Activated T-cell treated with anti-CD3 and anti-CD28 coated beads for 1 hour (primary cell): Measurements from ENCODE around the gene KLK4.

Experiments
- DNase-seq: peaks from one replicate; pipeline ENCODE4 v3.0.0-alpha.2; 2020; ENCODE audit warnings: low read depth

The KLK4 gene, protein sequence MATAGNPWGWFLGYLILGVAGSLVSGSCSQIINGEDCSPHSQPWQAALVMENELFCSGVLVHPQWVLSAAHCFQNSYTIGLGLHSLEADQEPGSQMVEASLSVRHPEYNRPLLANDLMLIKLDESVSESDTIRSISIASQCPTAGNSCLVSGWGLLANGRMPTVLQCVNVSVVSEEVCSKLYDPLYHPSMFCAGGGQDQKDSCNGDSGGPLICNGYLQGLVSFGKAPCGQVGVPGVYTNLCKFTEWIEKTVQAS

DNA sequence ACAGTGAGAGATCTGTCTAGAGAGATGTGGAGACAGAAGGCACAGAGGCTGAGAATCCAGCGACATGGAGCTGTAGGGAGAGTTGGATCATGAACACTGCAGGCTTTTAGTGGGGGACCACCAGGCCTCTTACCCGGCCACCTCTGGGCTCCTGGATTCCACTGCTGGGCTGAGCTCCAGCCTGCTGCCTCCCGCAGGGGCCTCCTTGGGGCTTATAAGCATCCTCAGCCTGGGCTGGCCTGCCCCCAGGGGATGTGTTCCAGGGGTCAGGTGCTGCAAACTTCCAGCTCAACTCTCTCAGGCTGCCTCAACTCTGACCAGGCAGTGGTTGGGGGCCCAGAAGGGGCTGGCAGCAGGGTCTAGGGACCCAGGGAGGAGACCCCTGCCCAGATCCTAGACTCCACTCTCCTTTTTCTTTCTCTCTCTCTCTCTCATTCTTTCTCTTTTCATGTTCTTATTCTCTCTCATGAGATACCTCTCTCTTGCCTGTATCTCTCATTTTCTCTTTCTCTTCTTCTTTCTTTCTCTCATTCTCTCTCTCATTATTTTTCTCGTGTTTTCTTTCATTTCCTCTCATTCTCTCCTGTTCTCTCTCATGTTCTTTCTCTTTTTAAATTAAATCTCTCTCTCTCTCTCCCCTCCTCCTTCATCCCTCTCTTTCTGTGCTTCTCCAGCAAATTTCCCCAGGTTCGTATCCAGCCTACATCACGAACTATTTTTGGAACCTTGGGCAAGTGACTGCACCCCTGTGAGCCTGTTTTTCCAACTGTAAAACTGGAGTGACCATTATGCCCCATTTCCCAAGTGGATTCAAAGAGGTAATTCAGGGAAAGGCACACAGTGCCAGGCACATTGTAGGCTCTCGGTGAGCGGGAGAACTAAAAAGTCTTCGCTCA is at the start of gene KLK4:
KLK4 (minus strand) TSS at position 190 of the 896 bp plus-strand sequence. CDS start 657 bp downstream, outside the sequence.
- no peak for DNase-seq

DNA sequence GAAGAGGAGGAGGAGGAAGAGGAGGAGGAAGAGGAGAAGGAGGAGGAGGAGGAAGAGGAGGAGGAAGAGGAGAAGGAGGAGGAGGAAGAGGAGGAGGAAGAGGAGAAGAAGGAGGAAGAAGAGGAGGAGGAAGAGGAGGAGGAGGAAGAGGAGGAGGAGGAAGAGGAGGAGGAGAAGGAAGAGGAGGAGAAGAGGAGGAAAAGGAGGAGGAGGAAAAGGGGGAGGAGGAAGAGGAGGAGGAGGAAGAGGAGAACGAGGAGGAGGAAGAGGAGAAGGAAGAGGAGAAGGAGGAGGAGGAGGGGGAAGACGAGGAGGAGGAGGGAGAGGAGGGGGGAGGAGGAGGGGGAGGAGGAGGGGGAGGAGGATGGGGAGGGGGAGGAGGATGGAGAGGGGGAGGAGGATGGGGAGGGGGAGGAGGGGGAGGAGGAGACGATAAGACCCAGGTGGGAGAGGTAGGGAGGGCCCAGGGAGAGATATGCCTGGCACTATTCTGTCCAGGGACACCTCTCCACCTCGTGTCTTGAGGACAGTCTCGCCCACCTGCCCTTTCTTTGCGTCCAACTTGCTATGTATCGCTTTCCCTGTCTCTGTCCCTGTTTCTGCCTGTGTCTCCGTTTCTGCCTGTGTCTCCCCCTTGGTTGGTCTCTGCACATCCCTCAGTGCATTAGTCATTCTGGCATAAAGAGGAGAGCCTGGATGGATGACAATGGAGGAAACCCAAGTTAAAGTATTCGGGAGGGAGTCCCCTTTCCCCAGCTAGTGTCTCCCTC is 48.7 kb upstream of the KLK4 start:
- no peak for DNase-seq

DNA sequence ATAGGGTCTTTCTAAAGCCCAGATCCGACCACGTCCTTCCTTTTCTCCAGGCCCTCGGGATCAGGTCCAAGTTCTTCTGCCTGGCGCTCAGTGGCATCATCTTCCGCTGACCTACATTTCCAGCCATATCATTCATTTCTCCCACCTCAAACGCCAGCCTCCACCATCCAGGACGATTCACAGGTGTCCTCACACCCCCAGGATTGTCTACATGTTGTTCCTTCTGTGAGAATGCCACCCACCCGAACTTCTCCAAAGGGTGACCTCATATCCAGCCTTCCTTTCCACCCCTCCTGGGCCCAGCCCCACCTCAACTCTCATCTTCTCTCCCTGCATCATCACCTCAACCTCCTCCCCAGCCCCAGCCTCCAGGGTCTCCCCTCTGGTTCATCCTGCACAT is 46.4 kb upstream of the KLK4 start:
- DNase-seq: no peak

DNA sequence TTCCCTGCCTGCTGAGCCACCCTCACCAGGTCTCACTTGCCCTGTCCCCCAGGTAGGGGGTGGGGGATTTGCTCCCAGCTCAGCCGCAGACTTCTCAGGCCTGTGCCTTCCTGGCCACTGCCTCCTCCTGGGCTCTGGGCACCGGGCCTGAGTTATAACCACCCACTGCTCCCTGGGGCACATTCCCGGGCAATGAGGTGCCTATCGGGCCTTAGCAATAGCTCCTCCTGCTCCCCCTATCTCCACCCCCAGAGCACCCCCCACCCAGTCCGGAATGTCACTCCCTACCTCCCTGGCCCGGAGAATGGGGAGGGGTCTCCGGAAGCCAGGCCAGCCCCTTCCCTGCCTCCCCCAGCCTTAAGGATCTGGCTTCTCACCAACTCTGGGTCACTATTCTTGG is 41.7 kb upstream of the KLK4 start, which contains the start of gene KLK5:
KLK5 (minus strand) TSS at position 129 of the 400 bp plus-strand sequence. CDS start 381 bp downstream, outside the sequence.
- DNase-seq: no peak

DNA sequence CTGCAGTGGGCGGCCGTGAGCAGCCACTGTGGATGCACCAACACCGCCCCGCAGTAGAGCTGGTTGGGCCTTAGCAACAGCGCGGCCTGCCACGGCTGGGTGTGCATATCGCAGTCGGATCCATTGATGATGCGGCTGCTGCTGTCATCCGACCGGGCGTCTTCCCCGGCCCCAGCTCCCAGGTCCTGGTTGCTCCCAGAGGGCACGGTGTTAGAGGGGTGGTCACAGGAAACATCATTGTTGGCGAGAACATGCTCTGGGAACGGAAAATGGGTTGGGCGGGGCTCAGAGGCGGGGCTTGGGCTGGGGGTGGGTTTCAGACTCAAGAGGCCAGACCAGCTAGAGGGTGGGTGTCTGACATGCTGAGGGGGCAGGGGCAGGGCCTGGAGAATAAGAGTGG is 38.7 kb upstream of the KLK4 start:
- no peak for DNase-seq

DNA sequence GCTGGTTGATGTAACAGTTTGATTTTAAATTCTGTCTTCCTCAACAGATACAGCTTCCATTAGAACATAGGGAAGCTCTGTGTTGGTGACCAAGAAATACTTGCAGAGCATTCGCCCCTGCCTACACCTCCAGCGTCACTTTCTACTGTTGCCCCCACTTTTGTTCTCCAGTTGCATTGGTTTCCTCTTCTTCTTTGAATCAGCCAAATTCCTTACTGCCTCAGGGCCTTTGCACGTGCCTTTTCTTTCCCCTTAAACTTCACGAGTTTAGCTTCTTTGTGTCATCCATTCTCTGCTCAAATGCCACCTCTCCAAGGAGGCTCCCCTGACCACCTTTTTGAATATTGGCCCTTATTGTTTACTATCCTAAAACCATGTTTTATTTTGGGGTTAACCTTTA is 35.9 kb upstream of the KLK4 start:
- DNase-seq: no peak

DNA sequence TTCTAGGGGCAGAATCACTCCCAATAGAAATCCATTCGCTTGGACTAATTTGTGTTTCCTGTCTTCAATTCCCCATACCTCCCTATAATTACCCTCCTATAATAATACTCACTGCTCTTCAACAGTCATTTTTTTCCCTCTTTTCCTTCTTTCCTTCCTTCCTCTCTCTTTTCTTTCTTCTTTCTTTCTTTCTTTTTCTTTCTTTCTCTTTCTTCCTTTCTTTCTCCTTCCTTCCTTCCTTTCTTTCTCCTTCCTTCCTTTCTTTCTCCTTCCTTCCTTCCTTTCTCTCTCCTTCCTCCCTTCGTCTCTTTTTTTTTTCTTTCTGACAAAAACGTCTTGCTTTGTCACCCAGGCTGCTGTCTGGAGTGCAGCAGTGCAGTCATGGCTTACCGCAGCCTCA is 33.6 kb upstream of the KLK4 start:
- no peak for DNase-seq

DNA sequence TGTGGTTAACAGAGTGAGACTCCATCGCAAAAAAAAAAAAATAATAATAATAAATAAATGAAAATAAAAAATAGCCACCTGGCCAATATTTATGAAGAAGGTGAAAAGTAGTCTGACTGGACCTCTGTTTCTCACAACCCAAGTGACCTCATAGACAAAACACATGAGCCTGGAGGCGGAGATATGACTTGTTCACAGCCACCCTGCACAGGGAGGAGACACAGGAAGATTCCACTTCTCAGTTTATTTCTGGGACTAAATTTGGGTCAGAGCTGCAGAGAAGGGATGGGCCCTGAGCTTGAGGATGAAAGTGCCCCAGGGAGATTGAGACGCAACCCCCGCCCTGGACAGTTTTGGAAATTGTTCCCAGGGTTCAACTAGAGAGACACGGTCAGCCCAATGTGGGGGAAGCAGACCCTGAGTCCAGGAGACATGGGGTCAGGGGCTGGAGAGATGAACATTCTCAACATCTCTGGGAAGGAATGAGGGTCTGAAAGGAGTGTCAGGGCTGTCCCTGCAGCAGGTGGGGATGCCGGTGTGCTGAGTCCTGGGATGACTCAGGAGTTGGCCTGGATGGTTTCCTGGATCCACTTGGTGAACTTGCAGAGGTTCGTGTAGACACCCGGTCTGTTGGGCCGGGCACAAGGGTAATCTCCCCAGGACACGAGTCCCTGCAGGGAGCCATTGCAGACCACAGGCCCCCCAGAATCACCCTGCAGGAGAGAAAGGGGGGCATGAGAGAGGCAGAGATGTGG is 32.1 kb upstream of the KLK4 start:
- no peak for DNase-seq

DNA sequence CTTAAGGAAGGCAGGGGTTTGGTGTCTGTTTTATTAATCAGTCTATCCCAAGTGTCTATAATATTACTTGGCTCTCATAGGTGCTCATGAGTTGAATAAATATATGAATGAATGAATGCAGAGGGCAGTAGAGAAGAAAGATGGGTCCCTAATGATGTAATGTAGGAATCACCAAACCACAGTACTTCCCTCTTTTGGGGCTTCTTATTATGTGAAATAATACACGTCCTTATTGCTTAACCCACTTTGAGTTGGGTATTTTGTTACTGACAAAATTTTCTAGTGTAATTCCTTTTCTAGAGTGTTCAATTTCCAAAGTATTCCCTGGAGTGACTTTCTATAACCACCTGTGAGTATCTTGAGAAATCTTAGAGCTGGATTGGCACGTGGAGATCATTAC is 28.4 kb upstream of the KLK4 start:
- no peak for DNase-seq

DNA sequence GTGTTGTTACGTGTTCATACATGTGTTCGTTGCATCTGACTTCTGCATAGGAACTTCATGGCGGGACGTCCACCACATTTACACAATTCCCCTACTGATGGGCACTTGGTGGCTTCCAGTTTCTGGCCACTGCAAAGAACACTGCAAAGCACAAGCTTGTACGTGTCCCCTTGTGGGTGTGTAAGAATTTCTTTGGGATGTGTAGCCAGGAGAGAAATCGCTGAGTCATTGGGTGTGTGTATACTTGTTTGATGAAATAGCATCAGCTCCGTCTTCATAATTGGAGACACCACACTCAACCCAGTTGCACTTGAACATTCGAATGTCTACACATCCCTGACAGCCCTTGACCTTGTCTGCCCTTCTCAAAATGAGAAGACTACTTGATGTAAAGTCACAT is 22.4 kb upstream of the KLK4 start:
- no peak for DNase-seq

DNA sequence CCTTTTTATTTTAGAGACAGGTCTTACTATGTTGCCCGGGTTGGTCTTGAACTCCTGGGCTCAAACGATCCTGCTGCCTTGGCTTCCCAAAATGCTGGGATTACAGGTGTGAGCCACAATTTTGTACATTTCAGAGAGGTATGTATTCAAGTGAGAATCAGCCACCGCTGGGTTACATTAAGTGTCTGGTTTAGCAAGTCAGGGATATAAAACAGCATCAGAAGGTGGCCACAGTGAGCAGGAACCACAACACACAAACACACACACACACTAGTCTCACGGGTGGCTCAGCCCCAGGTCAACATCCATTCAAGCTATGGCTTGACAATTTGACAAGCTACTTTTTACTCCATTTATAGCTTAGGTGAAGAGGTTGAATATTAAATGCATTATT is 21.5 kb upstream of the KLK4 start:
- DNase-seq: no peak

DNA sequence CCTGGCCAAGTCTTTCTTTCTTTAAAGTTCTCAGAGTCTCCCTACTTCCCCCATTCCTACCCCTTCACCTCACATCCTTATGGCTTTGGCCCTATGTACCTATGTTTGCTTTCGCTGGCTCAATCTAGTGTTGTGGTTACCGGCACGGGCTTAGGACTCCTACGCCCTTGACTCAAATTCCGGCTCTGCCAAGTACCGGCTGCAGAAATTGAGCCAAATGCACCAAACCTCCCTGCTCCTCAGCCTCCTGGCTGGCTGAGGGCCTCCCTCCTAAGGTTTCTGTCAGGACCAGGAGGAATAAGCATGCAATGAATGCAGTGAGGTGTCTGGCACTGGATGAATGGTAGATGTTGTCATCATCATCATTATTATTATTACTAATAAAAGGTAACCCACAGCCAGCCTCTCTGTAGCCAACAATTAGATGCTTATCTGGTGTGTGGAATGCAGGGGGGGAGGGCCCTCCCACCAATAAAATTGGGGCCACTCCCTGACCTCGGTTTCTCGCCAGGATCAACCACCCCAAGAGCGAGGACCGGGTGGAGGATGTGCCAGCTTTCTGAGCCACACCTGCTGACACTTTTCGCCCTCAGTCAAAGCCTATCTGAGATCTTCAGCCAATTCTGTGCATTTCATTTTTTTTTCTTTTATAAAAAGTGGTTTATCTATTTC is 21.0 kb upstream of the KLK4 start:
- no peak for DNase-seq

DNA sequence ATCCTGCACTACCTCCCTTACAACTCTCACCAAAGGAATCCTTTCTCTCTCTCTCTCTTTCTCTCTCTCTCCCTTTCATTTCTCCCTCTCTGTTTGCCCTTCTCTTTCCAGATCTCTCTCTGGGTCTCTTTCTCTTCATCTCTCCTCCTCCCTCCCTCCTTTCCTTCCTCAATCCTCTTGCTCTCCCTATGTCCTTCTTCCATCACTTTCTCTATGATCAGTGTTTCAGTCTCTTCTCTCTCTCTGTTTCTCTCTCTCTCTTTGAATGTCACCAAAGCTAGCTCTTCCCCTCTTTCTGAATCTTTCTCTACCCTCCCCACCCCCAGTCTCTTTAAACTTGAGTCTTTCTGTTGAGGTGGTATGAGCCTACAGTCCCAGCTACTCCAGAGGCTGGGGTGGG is 19.8 kb upstream of the KLK4 start:
- no peak for DNase-seq

DNA sequence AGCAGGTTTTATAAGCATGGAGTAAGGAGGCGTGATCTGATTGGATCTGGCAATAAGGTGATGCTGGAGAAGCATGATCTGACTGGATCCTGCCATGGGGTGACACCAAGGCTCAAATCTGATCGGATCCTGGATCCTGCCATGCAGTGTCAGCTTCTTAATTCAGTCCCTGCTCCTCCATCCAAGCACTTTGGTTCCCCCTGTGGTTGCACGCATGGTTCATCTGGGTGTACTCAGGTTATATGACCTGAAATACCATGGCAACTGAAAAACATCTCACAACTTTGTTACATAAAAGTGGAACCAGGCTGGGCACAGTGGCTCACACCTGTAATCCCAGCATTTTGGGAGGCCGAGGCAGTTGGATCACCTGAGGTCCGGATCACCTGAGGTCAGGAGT is 17.6 kb upstream of the KLK4 start:
- DNase-seq: no peak

DNA sequence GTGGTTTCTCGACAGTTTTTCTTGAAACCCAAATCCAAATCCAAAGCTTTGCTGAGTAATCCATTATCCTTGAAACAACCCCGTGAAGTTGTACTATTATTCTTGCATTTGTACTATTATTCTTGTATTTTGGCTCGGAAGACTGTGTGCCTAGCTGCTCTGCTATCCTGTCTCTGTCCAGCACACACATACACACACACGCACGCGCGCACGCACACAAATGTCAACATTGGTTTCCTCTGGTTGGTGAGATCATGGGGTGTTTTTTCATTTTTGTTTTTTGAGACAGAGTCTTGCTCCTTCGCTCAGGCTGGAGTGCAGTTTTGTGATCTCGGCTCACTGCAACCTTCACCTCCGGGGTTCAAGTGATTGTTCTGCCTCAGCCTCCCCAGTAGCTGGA is 14.9 kb upstream of the KLK4 start:
- no peak for DNase-seq

DNA sequence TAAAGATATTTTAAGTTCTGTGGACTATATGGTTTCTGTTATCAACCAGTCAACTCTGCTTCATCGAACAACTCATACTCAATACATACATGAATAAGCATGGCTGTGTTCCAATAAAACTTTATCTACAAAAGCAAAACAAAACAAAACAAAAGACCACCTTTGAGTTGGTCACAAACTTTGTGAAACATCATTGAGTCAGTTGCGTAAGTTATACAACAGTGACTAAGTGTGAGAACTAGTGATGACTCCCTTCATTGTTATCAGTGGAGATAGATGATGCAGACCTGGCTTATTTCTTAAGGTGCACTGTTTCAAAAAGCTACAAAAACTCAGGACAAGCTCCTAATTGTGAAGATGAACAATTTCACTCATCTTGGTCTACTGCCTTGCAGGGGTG is 14.5 kb upstream of the KLK4 start:
- no peak for DNase-seq

DNA sequence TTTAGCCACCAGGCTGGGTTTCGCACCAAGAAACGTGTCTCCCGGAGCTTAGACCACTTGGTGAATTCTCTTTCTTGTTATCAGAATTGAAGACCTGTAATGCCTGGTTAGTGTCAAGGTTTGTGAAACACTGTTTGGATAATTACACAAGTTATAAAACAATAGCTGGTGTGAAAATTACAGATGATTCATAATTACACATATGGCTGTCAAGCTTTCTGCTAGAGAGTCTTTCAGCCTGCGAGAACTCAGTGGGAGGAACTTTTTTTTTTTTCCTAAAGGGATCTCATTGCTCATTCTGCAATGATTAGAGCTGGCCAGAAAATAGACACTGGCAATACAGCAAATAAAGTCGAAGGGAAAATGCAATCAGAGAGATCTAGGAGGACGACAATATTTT is 13.4 kb upstream of the KLK4 start:
- DNase-seq: no peak

DNA sequence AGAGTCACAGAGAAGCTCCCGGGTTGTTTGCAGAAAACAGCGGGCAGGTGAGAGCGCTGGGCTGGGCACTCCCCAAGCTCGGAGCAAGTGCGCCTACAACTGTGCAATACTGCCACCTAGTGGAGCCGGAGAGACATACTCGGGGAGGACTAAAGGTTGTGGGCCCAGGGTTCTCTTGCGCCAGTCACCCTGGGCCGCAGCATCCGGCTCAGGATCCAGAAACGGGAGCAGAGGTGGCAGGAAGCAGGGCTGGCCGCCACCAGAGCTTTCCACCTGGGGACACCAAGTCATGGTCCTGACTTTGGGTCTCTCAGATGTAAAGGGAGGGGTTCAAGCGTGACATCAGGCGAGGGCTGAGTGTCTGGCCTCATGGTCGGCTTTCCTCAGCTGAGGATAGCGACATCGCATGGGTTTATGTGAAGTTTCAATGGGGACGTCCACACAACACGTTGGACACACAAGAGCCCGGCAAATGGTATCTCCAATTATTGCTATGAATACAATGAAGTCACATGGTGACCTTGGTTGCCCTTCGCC is 11.2 kb upstream of the KLK4 start:
- peak; percentile 64 for DNase-seq

DNA sequence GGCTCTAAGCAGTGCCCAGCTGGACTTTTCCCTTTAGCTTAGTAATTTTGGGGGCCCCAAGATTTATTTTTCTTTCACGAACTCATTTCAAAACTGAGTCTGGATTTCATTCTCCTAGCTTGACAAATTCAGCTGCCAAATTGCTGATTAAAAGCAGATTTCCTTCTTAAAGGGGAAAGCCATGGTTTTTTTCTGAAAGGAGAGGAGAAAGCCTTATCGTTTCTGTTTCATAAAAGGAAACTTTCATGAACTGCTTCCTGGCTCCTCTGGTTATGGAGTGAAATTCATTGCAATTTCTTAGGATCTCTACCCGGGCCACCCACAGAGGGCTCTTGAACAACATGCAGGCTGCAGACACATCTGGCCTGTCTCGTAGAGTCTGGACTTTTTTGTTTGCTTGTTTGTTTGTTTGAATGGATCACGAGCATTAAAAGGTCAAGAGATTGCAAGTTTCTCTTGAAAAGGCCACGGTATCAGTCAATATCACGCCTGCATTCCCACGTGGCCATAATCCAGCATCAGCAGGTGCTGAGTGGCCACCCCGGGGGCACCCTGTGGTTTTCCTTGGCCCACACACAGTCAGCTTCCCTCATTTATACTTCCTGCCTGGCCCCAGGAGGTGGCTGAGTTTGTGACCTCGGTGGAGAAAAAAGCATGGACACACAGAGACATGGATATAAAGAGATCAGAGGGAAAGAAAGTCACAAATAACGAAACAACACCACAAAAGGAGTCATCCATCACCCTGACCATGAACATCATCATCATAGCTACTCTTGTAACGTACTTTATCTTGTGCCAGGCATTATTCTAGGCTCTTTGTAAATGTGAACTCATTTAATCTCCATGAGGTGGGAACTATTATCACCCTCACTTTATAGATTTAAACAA is 10.5 kb upstream of the KLK4 start:
- no peak for DNase-seq

DNA sequence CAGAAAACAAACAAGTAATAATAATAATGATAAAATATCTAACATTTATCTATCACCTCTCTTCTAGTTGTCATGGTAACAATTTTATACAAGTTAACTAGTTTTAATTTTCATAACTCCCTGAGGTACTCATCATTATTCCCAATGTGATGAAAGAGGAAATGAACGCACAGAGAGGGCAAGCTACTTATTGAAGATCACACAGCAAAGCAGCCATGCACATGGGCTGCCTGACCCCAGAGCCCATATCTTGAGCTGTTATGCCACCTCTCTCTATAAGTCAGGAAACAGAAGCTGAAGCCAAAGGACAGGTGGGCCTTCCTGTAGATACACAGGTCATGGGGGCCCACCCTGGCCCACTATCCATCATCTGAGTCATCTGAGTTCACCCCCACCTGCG is 4.9 kb upstream of the KLK4 start:
- DNase-seq: no peak
